Activated T-helper 2 cell treated with anti-CD3 and anti-CD28 coated beads, Interferon-gamma antibody, Interleukin-2, Interleukin-4, amounts not matched to agents 10 μg/mL and 5 μg/mL and 100 μg/mL, durations not matched to agents 14 hours and 24 hours and 36 hours (primary cell): ENCODE results near the gene ARHGEF4. TPM values are rescaled to one million over a fixed set of nuclear protein-coding genes. Genes with fewer than 3 reads are reported as not detected.
"Not testable (repeated sequence)": the region's sequence is repeated elsewhere in the genome, so short reads cannot be mapped to it uniquely, and the experiment has no call there.

Source experiments
- DNase-seq: peaks from one replicate; pipeline ENCODE4 v3.0.0; 2021; ENCODE audit warnings: low spot score
- H3K27ac Mint-ChIP-seq: one replicate; pipeline ENCODE4 v1.8.0; 2021; ENCODE audit warnings: mixed read lengths
- H3K27me3 Mint-ChIP-seq: one replicate; pipeline ENCODE4 v1.8.0; 2021; ENCODE audit warnings: low read depth, mixed read lengths
- H3K36me3 Mint-ChIP-seq: one replicate; pipeline ENCODE4 v1.8.0; 2021; ENCODE audit warnings: low read depth, mixed read lengths
- H3K4me1 Mint-ChIP-seq: one replicate; pipeline ENCODE4 v1.8.0; 2021; ENCODE audit warnings: low read depth, mixed read lengths
- H3K4me3 Mint-ChIP-seq: one replicate; pipeline ENCODE4 v1.8.0; 2021; ENCODE audit warnings: low read depth, mild to moderate bottlenecking, moderate library complexity, mixed read lengths
- H3K9me3 Mint-ChIP-seq: one replicate; pipeline ENCODE4 v1.8.0; 2021; ENCODE audit warnings: mixed read lengths
- intact Hi-C: fragments of 100-400 bp; cut with micrococcal nuclease; formaldehyde crosslinking; loops from one replicate; pipeline ENCODE4 v1.15.1; 2023
- total RNA-seq: library from RNA; stranded (reverse); gene quantifications from 2 replicates; pipeline ENCODE4 v1.2.3, GENCODE V29; 2022

ARHGEF4 gene
- total RNA-seq, 1 donor from 2014 or later: 0.11 TPM

DNA sequence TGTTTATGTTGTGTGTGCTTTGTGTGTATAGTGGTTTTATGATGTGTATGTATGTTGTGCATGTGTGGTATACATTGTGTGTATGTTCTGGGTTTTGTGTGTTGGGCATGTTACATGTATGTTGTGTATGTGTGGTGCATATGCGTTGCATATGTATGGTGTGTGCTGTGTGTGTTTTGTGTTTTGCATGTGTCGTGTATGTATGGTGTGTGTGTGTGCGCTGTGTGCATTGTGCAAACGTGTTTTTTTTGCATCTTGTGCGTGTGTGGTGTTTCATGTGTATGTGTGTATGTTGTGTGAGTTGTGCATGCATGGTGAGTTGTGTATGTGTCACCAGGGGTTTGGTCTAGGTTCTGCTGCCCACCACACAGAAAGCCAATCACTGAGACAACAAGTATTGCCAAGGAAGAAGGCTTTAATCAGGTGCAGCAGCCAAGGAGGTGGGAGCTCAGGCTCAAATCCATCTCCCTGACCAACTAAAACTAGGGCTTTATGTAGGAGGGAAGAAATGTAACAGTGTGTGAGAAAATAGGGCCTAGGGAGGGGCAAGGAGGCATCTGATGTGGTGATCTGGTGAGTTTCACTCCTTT lies 140.8 kb downstream of the ARHGEF4 start:
- H3K4me1 Mint-ChIP-seq: peaks cover 1% of the 10 kb centered on the region
- intact Hi-C loops: no loop called here
- no peak overlapping the region for H3K4me3 Mint-ChIP-seq
- no peak overlapping the region for H3K27ac Mint-ChIP-seq
- no peaks in the 10 kb centered on the region for H3K27me3 Mint-ChIP-seq
- no peaks in the 10 kb centered on the region for H3K36me3 Mint-ChIP-seq
- DNase-seq: no peak
- H3K9me3 Mint-ChIP-seq: no peaks in the 10 kb centered on the region

DNA sequence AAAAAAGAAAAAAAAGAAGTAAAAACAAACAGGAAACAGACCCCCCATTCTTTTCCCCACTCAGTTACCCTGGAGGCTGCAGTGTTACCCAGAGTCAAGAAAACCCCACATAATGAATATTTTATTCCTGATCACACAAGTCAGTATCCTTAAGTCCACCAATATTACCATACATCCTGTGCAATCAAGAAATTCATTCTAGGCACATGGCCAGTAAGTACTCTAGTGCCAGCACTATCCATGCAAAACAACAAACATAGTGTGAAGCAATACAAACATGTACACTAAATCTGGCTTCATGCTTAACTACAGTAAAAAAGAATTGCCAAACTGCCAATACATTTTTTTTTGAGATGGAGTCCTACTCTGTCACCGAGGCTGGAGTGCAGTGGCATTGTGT lies 145.0 kb downstream of the ARHGEF4 start:
- intact Hi-C loops: no loop called here
- H3K4me1 Mint-ChIP-seq: peaks cover 6% of the 10 kb centered on the region
- no peaks in the 10 kb centered on the region for H3K27me3 Mint-ChIP-seq
- H3K4me3 Mint-ChIP-seq: no peak overlapping the region
- no peaks in the 10 kb centered on the region for H3K36me3 Mint-ChIP-seq
- H3K27ac Mint-ChIP-seq: no peak overlapping the region
- H3K9me3 Mint-ChIP-seq: no peaks in the 10 kb centered on the region
- no peak for DNase-seq

DNA sequence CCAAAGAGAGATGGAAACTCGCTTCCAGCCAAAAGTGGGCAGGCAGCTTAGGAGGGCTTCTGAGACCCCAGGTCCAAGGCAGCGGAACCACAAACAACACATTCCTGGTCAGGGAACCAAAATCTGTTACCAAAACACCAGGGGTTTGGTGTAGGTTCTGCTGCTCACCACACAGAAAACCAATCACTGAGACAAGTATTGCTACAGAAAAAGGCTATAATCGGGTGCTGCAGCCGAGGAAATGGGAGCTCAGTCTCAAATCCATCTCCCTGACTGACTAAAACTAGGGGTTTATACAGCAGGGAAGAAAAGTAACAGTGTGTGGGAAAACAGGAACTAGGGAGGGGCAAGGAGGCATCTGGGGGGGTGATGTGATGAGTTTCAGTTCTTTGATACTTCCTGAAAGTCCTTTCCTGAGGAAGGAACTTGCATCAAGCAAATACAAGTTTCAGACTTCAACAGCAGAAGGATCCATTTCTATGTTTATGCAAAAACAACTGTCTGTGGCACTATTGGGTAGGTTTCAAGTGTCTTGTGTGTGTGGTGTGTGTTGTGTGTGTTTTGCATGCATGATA lies 148.6 kb downstream of the ARHGEF4 start:
- Mint-ChIP-seq H3K36me3 (no peaks in the 10 kb centered on the region), H3K27ac (no peak overlapping the region), H3K27me3 (no peaks in the 10 kb centered on the region), H3K4me1 (peaks cover 6% of the 10 kb centered on the region), H3K4me3 (no peak overlapping the region), H3K9me3 (no peaks in the 10 kb centered on the region)
- no peak for DNase-seq
- intact Hi-C loops: no loop called here

DNA sequence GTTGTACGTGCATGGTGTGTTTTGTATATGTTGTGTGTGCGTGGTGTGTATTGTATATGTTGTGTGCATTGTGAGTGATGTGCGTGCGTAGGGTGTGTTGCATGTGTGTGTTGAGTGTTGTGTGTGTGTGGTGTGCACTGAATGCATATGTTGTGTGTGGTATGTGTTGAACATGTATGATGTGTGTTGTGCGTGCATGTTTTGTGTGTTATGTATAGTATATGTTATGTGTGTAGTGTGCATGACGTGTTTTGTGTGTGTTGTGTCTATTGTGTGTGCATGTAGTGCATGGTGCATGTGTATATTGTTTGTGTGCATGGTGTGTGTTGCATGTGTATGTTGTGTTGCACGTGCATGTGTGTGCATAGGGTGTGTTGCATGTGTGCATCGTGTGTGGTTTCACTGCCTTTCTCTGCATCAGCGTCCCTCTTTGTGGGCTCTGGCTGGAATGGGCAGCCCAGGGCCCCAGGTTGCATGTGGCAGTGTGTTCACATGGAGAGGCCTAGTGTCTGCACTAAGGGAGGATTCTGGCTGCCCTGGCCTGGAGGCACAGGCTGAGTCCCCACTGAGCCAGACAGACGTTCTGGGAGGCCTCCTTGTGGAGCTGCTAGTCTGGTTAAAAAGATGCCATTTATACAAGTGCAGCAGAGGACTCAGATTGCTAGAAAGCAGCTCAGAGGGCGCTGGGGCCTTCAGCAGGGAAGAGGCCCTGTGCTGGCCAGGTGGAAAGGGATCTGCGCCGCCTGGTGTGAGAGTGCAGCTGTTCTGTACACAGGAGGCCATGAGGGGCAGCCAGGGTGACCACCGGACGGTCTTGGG lies 149.3 kb downstream of the ARHGEF4 start:
- no peak overlapping the region for H3K4me3 Mint-ChIP-seq
- no peaks in the 10 kb centered on the region for H3K36me3 Mint-ChIP-seq
- DNase-seq: no peak
- H3K4me1 Mint-ChIP-seq: peaks cover 6% of the 10 kb centered on the region
- intact Hi-C loops: no loop called here
- H3K9me3 Mint-ChIP-seq: no peaks in the 10 kb centered on the region
- no peak overlapping the region for H3K27ac Mint-ChIP-seq
- no peaks in the 10 kb centered on the region for H3K27me3 Mint-ChIP-seq

DNA sequence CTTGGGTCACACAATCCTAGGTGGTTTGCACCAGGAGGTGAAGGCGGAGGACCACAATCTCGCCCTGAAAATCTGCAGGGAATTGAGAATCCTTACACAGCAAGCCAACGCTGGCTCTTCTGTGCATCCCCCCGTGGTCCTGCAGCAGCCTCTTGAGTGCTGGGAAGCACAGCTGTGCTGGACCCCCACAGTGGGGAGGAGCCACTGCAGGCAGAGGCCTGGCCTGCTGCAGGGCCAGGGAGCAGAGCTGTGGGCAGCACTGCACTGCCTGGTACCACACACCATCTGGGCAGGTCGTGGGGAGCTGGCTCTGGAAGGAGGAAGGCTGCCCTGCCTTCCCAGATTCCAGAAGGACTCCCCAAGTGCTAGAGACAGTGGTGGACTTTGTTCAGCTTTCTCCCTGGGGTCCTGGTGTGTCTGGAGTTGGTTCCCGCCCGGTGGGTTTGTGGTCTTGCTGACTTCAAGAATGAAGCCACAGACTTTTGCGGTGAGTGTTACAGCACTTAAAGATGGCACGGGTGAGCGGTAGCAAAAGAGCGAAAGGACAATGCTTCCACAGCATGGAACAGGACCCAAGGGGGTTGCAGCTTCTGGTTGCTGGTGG lies 150.3 kb downstream of the ARHGEF4 start:
- H3K27ac Mint-ChIP-seq: no peak overlapping the region
- H3K27me3 Mint-ChIP-seq: no peaks in the 10 kb centered on the region
- H3K4me1 Mint-ChIP-seq: peaks cover 6% of the 10 kb centered on the region
- no peaks in the 10 kb centered on the region for H3K36me3 Mint-ChIP-seq
- no peak for DNase-seq
- intact Hi-C loops: no loop called here
- no peaks in the 10 kb centered on the region for H3K9me3 Mint-ChIP-seq
- no peak overlapping the region for H3K4me3 Mint-ChIP-seq

DNA sequence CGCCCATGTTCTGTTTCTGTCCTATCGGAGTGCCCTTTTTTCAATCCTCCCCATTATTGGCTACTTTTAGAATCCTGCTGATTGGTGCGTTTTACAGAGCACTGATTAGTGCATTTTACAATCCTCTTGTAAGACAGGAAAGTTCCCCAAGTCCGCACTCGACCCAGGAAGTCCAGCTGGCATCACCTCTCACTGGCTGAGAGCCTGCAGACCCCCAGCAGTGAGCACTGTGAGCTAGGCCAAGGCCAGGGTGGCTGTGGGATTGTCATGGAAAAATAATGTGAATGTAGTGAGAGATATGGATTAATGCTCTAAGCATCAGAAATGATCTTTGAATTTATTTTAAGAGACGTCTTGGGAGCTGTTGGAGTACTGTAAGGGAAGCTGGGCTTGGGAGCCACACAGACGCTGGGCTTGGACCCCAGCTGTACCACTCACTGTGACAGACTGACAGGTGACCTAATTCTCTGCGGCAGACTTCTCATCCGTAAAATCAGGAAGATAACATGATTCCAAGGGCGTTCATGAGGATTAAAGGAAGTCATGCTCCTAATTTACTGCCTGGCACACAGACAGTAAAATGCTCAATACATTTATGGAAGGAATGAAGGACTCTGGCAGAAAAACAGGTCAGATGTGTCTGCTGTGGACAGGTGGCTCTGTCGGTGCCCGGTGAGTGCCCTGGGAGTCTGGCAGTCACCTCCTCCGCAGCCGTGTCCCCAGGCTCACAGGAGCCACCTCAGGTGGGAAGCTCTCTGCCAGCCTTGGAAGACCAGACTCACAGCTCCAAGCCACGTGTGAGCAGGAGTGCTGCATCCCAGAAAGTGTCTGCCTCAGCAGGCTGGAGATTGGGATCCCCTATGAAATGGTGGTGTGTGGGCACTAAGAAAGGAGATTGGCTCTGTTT lies 151.1 kb downstream of the ARHGEF4 start:
- DNase-seq: no peak
- Mint-ChIP-seq H3K27me3 (no peaks in the 10 kb centered on the region), H3K4me1 (peaks cover 6% of the 10 kb centered on the region), H3K4me3 (no peak overlapping the region), H3K36me3 (no peaks in the 10 kb centered on the region), H3K9me3 (no peaks in the 10 kb centered on the region), H3K27ac (no peak overlapping the region)
- intact Hi-C loops: no loop called here

DNA sequence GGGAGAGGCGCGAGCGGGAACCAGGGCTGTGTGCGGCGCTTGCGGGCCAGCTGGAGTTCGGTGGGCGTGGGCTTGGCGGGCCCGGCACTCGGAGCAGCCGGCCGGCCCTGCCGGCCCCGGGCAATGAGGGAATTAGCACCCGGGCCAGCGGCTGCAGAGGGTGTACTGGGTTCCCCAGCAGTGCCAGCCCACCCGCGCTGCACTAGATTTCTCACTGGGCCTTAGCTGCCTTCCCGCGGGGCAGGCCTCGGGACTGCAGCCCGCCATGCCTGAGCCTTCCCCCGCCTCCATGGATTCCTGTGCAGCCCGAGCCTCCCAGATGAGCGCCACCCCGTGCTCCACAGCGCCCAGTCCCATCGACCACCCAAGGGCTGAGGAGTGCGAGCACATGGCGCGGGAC lies 154.7 kb downstream of the ARHGEF4 start:
- H3K4me1 Mint-ChIP-seq, DNase-seq, intact Hi-C loops, H3K9me3 Mint-ChIP-seq, H3K27ac Mint-ChIP-seq, H3K36me3 Mint-ChIP-seq, H3K4me3 Mint-ChIP-seq: not testable (repeated sequence)
- H3K27me3 Mint-ChIP-seq: peaks cover 12% of the 10 kb centered on the region

DNA sequence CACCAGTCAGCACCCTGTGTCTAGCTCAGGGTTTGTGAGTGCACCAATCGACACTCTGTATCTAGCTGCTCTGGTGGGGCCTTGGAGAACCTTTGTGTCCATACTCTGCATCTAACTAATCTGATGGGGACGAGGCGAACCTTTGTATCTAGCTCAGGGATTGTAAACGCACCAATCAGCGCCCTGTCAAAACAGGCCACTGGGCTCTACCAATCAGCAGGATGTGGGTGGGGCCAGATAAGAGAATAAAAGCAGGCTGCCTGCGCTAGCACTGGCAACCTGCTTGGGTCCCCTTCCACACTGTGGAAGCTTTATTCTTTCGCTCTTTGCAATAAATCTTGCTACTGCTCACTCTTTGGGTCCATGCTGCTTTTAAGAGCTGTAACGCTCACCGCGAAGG lies 155.3 kb downstream of the ARHGEF4 start:
- intact Hi-C loops, H3K9me3 Mint-ChIP-seq, H3K27ac Mint-ChIP-seq, H3K4me1 Mint-ChIP-seq, H3K36me3 Mint-ChIP-seq, DNase-seq, H3K4me3 Mint-ChIP-seq: not testable (repeated sequence)
- peaks cover 13% of the 10 kb centered on the region for H3K27me3 Mint-ChIP-seq

DNA sequence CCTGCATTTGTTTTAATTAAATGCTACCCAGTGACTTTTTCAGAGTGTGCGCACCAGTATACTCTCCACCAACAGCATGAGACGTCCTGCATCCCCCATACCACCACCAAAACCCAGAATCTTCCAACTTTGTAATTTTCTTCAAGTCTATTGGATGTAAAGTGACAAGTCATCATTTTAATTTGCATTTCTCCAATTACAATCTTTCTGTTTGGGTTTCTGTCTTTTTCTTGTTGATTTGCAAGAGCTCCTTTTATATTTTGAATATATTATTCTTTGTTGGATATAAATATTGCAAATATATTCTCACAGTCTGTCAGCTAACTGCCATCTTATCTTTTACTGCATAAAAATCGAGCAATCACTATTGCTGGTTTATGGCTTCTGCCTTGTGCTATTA lies 160.0 kb downstream of the ARHGEF4 start:
- Mint-ChIP-seq H3K4me3 (no peak overlapping the region), H3K36me3 (no peaks in the 10 kb centered on the region), H3K27me3 (peaks cover 24% of the 10 kb centered on the region), H3K9me3 (no peaks in the 10 kb centered on the region), H3K4me1 (no peaks in the 10 kb centered on the region), H3K27ac (no peak overlapping the region)
- DNase-seq: no peak
- intact Hi-C loops: no loop called here

DNA sequence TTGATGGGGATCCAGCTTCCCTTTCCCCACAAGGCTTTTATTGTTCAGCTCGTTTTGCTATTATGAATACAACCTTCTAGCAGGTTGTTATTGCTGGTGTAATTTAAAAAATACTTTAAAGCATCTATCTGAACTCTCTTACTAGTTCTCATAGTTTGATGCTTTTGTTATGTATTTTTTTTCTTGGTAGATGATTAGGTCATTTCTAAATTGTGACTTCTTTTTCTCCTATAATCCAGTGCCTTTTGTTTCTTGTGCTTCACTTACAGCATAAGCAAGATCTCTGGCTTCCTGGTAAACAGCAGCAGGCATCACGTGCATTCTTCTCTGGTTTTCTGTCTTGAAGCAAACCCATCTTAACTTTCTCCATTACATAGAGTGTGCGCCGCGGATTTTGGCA lies 160.5 kb downstream of the ARHGEF4 start:
- DNase-seq: no peak

DNA sequence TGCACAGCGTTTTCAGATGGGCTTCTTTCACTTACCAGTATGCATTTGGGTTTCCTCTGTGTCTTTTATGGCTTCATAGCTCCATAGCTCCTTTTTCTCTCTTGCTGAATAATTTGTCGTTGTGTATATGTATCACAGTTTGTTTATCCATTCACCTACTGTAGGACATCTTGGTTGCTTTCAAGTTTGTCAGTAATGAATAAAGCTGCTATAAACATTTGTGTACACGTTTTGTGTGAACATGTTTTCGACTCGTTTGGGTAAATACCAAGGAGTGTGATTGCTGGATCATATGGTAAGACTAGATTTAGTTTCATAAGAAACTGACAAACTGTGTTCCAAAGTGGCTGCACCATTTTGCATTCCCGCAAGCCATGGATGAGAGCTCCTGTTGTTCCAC lies 161.8 kb downstream of the ARHGEF4 start:
- no peak for DNase-seq
- Mint-ChIP-seq H3K9me3 (no peaks in the 10 kb centered on the region), H3K4me3 (no peak overlapping the region), H3K27ac (no peak overlapping the region), H3K4me1 (no peaks in the 10 kb centered on the region), H3K27me3 (peaks cover 25% of the 10 kb centered on the region), H3K36me3 (no peaks in the 10 kb centered on the region)
- intact Hi-C loops: no loop called here

More for the DNA sequence above, 160.5 kb downstream of the ARHGEF4 start:
- H3K4me3 Mint-ChIP-seq: no peak overlapping the region
- no peaks in the 10 kb centered on the region for H3K9me3 Mint-ChIP-seq
- no peak overlapping the region for H3K27ac Mint-ChIP-seq
- H3K36me3 Mint-ChIP-seq: no peaks in the 10 kb centered on the region
- intact Hi-C loops: no loop called here
- H3K27me3 Mint-ChIP-seq: peaks cover 25% of the 10 kb centered on the region
- no peaks in the 10 kb centered on the region for H3K4me1 Mint-ChIP-seq

DNA sequence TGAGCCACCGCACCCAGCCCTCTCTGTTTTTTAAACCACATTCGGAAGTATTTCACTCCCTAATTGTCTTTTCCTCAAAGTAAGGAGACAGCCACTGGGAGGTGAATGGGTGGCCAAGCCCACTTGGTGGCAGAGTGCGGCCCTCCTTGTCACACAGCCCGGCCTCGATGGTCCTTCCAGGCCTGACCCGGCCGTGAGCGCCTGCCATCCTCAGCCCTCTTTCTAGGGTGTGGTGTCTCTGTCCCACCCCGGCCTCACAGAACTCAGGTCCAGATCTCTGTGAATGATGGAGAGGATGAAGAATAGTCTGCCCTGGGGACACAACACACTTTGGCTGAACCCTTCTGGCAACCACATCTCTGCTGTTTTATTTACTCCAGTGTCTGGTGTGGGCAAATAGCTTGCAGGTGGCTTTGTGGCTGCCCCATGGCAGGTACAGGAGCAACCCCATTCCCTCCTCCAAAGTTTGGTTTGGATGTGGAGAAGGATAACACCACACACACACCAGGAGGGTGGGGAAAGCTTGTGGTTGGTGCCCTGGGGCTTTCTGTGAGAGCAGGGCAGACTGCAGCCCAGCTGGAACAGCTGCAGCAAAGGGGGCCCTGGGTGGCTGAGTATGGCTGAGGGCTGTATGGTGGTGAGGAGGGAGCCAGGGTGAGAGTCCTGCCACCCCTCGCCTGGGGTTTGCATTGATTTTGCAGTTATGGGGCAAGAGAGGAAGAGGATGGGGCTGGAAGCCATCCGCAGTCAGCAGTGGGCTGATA lies 167.9 kb downstream of the ARHGEF4 start:
- DNase-seq: no peak
- Mint-ChIP-seq H3K9me3 (no peaks in the 10 kb centered on the region), H3K36me3 (no peaks in the 10 kb centered on the region)

More for the DNA sequence above, 167.9 kb downstream of the ARHGEF4 start:
- Mint-ChIP-seq H3K4me1 (peaks cover 9% of the 10 kb centered on the region), H3K27me3 (peaks cover 18% of the 10 kb centered on the region), H3K27ac (no peak overlapping the region), H3K4me3 (no peak overlapping the region)
- intact Hi-C loops: no loop called here
